Ureter (tissue), 1 donor: ENCODE data around the gene ANKRD30BL. TPM values are rescaled to one million over a fixed set of nuclear protein-coding genes. Genes with fewer than 3 reads are reported as not detected.
"Not testable (repeated sequence)": the region's sequence is repeated elsewhere in the genome, so short reads cannot be mapped to it uniquely, and the experiment has no call there.

Experiments used
- DNase-seq: peaks from one replicate; pipeline ENCODE4 v3.0.0-alpha.2; 2020; ENCODE audit warnings: low spot score
- total RNA-seq: library from RNA; stranded (reverse); gene quantifications from one replicate; pipeline ENCODE4 v1.2.4, GENCODE V29; 2023
- donor health status: DM: yes; HTN: yes; CAD: no.

The ANKRD30BL gene, protein sequence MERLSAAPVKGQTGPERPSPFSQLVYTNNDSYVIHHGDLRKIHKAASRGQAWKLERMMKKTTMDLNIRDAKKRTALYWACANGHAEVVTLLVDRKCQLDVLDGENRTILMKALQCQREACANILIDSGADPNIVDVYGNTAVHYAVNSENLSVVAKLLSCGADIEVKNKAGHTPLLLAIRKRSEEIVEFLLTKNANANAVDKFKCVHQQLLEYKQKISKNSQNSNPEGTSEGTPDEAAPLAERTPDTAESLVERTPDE
- 0.36 TPM for total RNA-seq

DNA sequence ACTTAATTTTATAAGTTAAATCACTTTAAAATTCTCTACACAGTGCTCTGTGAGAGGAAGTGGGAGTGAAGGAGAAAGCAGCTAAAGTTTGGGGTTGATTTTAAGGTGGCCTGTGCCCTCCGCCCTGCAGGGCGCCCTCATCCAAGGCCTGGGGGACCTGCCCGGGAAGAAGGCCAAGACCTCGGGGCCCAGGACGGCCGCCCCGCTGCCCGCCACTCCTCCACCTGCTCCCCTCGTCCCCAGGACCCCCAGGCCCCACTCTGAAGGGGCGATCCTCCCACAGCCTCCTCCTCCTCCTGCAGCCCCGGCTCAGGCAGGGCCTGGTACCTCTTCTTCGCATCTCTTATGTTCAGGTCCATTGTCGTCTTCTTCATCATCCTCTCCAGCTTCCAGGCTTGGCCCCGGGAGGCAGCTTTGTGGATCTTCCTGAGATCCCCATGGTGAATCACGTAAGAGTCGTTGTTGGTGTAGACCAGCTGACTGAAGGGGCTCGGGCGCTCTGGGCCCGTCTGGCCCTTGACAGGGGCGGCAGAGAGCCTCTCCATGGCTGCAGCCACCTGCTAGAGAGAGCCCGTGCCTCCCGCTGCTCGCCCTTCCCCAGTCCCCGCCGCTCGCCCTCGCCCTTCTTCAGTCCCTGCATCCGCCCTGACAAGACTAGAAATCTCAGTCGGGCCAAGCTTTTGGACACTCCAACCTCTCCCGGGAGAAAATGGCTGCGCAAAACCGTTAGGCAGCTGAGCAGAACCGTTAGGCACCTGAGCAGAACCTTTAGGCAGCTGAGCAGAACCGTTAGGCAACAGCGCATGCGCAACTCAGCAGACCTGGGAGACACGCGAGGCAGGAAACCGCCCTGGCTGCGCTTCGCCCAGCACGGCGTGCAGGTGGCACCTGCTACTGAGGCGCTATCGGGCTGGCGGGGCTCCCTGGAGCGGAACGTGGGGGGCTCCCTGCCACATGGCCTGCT is at the start of gene ANKRD30BL:
Gene ANKRD30BL (minus strand): TSS at position 792 of the 964 bp plus-strand sequence. CDS start 247 bp downstream, at position 545.
- not testable (repeated sequence) for DNase-seq

DNA sequence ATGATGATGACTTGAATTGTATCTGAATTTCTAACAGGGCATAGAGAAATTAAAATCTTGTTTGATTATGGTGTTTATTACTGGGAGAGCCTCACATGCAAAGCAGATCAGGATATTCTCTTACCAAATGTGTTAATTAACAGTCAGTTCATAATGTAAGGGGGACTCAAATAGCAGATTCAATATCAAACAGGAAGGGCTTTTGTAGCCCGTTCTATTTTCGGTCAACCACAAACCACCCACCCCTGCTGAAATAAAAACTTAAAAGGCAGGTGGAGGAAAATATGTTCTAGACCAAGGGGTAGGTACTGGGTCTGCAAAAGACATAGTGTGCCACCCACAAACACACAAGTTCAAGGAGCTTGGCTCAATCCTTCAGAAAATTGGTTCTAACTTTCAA is 41.1 kb upstream of the ANKRD30BL start:
- DNase-seq = not testable (repeated sequence)

DNA sequence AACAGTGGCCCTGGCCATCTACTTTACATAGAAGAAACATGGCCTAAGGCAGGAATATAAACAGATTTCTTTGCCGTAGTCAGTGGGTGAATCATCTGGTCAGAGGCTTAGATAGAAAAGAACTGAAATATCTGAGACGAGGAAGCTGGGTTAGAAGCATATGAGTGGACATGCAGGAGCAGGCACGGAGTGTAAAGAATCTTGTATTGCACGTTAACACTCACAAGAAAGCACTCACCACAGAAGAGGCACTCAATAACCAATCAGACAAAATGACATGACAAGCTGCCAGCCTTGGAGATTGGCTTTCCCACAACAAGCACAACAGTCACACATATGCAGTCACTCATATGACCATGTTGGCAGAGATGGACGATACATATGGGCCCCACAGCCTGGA is 31.1 kb upstream of the ANKRD30BL start:
- DNase-seq = not testable (repeated sequence)

DNA sequence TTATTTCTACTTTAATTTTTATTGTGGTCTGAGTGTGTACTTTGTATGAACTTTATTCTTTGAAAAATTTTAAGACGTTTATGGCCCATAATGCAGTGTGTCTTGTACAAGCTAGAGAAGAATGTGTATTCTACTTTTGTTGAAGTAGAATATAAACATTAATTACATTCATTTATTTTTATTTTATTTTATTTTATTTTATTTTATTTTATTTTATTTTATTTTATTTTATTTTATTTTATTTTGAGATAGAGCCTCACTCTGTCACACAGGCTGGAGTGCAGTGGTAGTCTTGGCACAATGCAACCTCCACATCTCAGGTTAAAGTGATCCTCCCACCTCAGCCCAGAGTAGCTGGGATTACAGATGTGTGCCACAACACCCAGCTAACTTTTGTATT is 5.3 kb upstream of the ANKRD30BL start:
- DNase-seq = not testable (repeated sequence)

DNA sequence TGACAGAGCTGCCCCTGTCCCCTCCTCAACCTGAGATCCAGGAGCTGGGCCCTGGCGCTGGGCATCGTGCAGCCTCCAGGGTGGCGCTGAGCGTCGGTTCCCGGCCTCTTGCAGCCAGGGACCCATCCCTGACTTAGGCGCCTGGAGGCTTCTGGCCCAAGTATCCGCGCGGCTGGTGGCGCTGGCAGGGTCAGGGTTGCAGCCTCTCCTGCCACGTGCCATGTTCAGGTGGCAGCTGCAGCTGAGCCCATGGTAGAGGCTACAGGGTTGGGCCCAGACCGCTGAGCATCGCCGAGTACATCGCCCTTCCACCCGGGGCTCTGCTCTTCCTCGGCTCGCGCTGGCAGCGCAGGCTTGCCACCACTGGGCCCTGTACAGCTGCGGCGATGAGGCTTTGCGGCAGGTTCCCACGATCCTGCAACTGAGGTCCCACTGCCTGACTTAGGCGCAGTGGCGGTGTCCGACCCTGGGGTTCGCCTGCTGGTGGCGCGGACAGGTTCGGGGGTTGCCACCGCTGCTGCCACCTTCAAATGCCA is 441 bp upstream of the ANKRD30BL start:
- DNase-seq = not testable (repeated sequence)

DNA sequence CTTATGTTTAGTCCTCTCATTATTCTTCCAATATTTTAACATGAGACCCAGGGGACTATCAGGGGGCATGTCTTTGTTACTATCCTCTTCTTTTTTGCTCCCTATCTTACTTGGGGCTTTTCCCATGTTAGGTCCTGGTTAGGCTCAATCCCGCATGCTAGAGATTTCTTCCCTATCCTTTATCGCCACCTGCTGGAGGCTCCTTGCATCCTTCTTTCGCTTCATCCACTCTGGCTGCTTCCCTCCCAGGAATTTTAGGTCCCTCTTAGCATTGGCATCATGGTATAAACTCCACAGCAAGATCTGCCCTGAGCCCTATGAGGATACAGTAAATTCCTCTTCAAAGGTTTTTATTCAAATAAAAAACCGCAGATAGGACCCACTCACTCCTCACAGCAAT is 15.0 kb downstream of the ANKRD30BL start:
- peak; percentile 55 for DNase-seq
